HG03432 (cell line): ENCODE data around the gene KRTAP12-2.
"Not testable (repeated sequence)": the region's sequence is repeated elsewhere in the genome, so short reads cannot be mapped to it uniquely, and the experiment has no call there.

Experiments
- ATAC-seq: cut with Tn5 transposase; IDR thresholded peaks from one replicate; pipeline ENCODE4 v1.9.1; 2021; ENCODE audit warnings: mild to moderate bottlenecking, moderate library complexity; ENCODE audit not compliant: unreplicated experiment

Gene KRTAP12-2

GRCh38 chr21:44632067-44632466, 34.7 kb downstream of the KRTAP12-2 start:
- ATAC-seq: no peak

- ATAC-seq: no peak
Measured at GRCh38 chr21:44630440-44630839, 36.3 kb downstream of the KRTAP12-2 start.

- no peak for ATAC-seq
Measured at GRCh38 chr21:44628707-44629391, 37.9 kb downstream of the KRTAP12-2 start.

- ATAC-seq: not testable (repeated sequence)
Measured at GRCh38 chr21:44627831-44628233, 38.9 kb downstream of the KRTAP12-2 start.

GRCh38 chr21:44627181-44627822, 39.4 kb downstream of the KRTAP12-2 start:
- ATAC-seq: not testable (repeated sequence)

GRCh38 chr21:44626673-44627143, 40.0 kb downstream of the KRTAP12-2 start, which contains the start of gene KRTAP10-9:
Gene KRTAP10-9 (plus strand): TSS chr21:44627093. CDS start chr21:44627172, 79 bp downstream.
- ATAC-seq: no peak

GRCh38 chr21:44626262-44626661, 40.5 kb downstream of the KRTAP12-2 start:
- ATAC-seq: no peak

GRCh38 chr21:44625756-44626155, 41.0 kb downstream of the KRTAP12-2 start:
- ATAC-seq: no peak

- no peak for ATAC-seq
Measured at GRCh38 chr21:44623575-44623974, 43.2 kb downstream of the KRTAP12-2 start.

- ATAC-seq: no peak
Measured at GRCh38 chr21:44619886-44620285, 46.8 kb downstream of the KRTAP12-2 start.

GRCh38 chr21:44618909-44619308, 47.8 kb downstream of the KRTAP12-2 start:
- ATAC-seq: no peak

- ATAC-seq: no peak
Measured at GRCh38 chr21:44618504-44618903, 48.2 kb downstream of the KRTAP12-2 start.

GRCh38 chr21:44617071-44617501, 49.6 kb downstream of the KRTAP12-2 start:
- no peak for ATAC-seq

- no peak for ATAC-seq
Measured at GRCh38 chr21:44616591-44616926, 50.2 kb downstream of the KRTAP12-2 start.
